GM20431 (cell line): Measurements from ENCODE around the gene LAYN.

Experiments
- in situ Hi-C: fragments of 300-500 bp; cut with MseI, MboI; formaldehyde crosslinking; loops from one replicate; pipeline ENCODE4 v1.15.0; 2020; ENCODE audit warnings: low sequenced_read_pairs; ENCODE audit not compliant: unreplicated experiment

The LAYN gene

GRCh38 chr11:111586388-111586831 lies 45.9 kb downstream of the LAYN start:
- in situ Hi-C loops, result loop anchor here (10.0 kb wide), 1 partner anchor 258 kb away; no protein-coding TSS in a partner anchor

GRCh38 chr11:111589114-111589513 lies 48.6 kb downstream of the LAYN start:
- in situ Hi-C loops, result loop anchor here (10.0 kb wide), 1 partner anchor 256 kb away; no protein-coding TSS in a partner anchor

- in situ Hi-C loops, result loop anchor here (10.0 kb wide), 1 partner anchor 255 kb away; no protein-coding TSS in a partner anchor
Measured at GRCh38 chr11:111589886-111590499, 49.5 kb downstream of the LAYN start.

GRCh38 chr11:111591187-111591960 lies 50.9 kb downstream of the LAYN start:
- in situ Hi-C loops, result no loop called here

GRCh38 chr11:111592491-111592890 lies 52.0 kb downstream of the LAYN start:
- in situ Hi-C loops, result no loop called here

- in situ Hi-C loops, result no loop called here
Measured at GRCh38 chr11:111596319-111596718, 55.8 kb downstream of the LAYN start.

- in situ Hi-C loops, result no loop called here
Measured at GRCh38 chr11:111598148-111598547, 57.6 kb downstream of the LAYN start.

GRCh38 chr11:111598559-111598958 lies 58.0 kb downstream of the LAYN start:
- in situ Hi-C loops, result no loop called here

GRCh38 chr11:111601636-111601978 lies 61.1 kb downstream of the LAYN start:
- in situ Hi-C loops, result no loop called here

- in situ Hi-C loops, result no loop called here
Measured at GRCh38 chr11:111601979-111602864, 61.7 kb downstream of the LAYN start, which contains the start of gene SIK2. SIK2 (plus strand) TSS chr11:111602449; CDS start chr11:111602564, 115 bp downstream.

- in situ Hi-C loops, result no loop called here
Measured at GRCh38 chr11:111602865-111603610, 62.5 kb downstream of the LAYN start.

GRCh38 chr11:111603611-111604130 lies 63.2 kb downstream of the LAYN start:
- in situ Hi-C loops, result no loop called here

GRCh38 chr11:111604392-111605009 lies 64.0 kb downstream of the LAYN start:
- in situ Hi-C loops, result no loop called here

GRCh38 chr11:111605681-111606080 lies 65.2 kb downstream of the LAYN start:
- in situ Hi-C loops, result no loop called here

GRCh38 chr11:111606986-111607385 lies 66.5 kb downstream of the LAYN start:
- in situ Hi-C loops, result no loop called here

GRCh38 chr11:111607751-111608150 lies 67.2 kb downstream of the LAYN start:
- in situ Hi-C loops, result no loop called here
